Measurements from ENCODE around the gene NCAPG2.
"Not testable (repeated sequence)": the region's sequence is repeated elsewhere in the genome, so short reads cannot be mapped to it uniquely, and the experiment has no call there.

Gene NCAPG2

DNA sequence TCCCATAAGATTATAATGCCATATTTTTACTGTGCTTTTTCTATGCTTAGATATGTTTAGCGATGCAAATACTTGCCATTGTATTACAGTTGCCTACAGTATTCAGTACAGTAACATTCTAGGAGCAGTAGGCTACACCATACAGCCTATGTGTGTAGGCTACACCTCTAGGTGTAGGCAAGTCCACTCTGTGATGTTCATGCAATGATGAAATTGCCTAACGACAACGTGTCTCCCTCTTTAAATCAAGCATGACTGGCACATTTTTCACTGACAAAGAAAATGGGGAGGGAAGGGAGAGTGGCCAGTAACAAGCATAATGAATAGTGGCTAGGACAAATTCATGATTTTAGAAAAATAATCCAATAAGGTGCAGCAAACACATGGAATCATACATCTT, 1.7 kb downstream of the NCAPG2 start:
- DNase-seq (ENCODE audit: low read depth, low spot score), result no peak
- TF ChIP-seq CTCF (IDR thresholded peaks at IDR 0.05; ENCODE audit: low read depth, low read length), result no peak
- in situ Hi-C loops (cut with HindIII; ENCODE audit: low sequenced_read_pairs), result no loop called here
- H3K4me3 ChIP-seq (ENCODE audit: low read depth, low read length), result peak overlapping the region; percentile 98

DNA sequence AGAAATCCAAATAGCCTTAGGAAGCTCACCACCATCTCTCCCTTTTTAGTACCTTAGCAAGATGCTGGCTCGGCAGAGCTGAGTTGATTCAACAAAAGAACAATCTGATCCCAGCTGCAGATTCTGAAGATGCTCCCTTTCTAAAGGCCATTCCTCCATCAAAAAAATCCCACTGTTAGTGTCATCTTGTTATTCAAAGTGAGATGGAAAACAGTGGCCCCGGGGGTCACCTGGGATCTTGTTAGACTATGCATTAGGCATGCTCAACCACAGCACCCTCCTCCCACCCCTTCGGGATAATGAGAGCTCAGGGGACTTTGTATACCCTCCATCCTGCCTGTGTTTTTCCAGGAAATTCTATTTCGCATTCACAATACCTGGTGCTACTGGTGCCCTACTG, 2.4 kb downstream of the NCAPG2 start:
- in situ Hi-C loops (cut with HindIII; ENCODE audit: low sequenced_read_pairs), result no loop called here
- no peak for TF ChIP-seq CTCF (IDR thresholded peaks at IDR 0.05; ENCODE audit: low read depth, low read length)
- no peak for DNase-seq (ENCODE audit: low read depth, low spot score)
- H3K4me3 ChIP-seq (ENCODE audit: low read depth, low read length), result no peak overlapping the region

DNA sequence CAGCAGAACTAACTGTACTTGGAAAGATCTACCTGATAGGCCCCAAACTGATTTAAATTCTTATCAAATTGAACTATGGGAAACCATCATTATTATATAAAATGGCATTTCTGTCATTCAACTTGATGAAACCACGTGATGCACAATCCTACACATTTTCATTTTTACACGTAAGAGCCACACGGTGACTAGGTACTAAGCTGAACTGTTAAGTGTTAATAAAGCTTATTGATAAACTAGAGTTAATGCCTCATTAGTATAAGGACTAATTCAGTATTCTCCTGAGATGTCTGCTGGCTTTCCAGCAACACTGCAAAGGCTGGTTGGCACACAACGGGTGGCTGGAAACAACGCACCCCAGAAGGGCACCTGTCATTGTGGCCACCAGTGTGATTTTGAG, 4.6 kb downstream of the NCAPG2 start:
- no peak for TF ChIP-seq CTCF (IDR thresholded peaks at IDR 0.05; ENCODE audit: low read depth, low read length)
- no peak for DNase-seq (ENCODE audit: low read depth, low spot score)
- in situ Hi-C loops (cut with HindIII; ENCODE audit: low sequenced_read_pairs), result no loop called here
- no peak overlapping the region for H3K4me3 ChIP-seq (ENCODE audit: low read depth, low read length)

GRCh38 chr7:158699341-158699740, 5.3 kb downstream of the NCAPG2 start:
- in situ Hi-C loops (cut with HindIII; ENCODE audit: low sequenced_read_pairs), result no loop called here
- H3K4me3 ChIP-seq (ENCODE audit: low read depth, low read length), result no peak overlapping the region
- TF ChIP-seq CTCF (IDR thresholded peaks at IDR 0.05; ENCODE audit: low read depth, low read length), result no peak
- no peak for DNase-seq (ENCODE audit: low read depth, low spot score)

GRCh38 chr7:158698657-158699195, 5.9 kb downstream of the NCAPG2 start:
- TF ChIP-seq CTCF (IDR thresholded peaks at IDR 0.05; ENCODE audit: low read depth, low read length), result no peak
- H3K4me3 ChIP-seq (ENCODE audit: low read depth, low read length), result no peak overlapping the region
- DNase-seq (ENCODE audit: low read depth, low spot score), result no peak
- in situ Hi-C loops (cut with HindIII; ENCODE audit: low sequenced_read_pairs), result no loop called here

- in situ Hi-C loops (cut with HindIII; ENCODE audit: low sequenced_read_pairs); DNase-seq (ENCODE audit: low read depth, low spot score); H3K4me3 ChIP-seq (ENCODE audit: low read depth, low read length): not testable (repeated sequence)
Observed at GRCh38 chr7:158697597-158697996, 7.0 kb downstream of the NCAPG2 start.

GRCh38 chr7:158695726-158696452, 8.7 kb downstream of the NCAPG2 start:
- in situ Hi-C loops (cut with HindIII; ENCODE audit: low sequenced_read_pairs), result no loop called here
- DNase-seq (ENCODE audit: low read depth, low spot score), result peak; percentile 80
- H3K4me3 ChIP-seq (ENCODE audit: low read depth, low read length), result no peak overlapping the region
- peak; percentile 72 for TF ChIP-seq CTCF (IDR thresholded peaks at IDR 0.05; ENCODE audit: low read depth, low read length)
